GM20000 (cell line): ENCODE measurements around the gene OR2L2.

Experiments
- DNase-seq: peaks from one replicate; pipeline ENCODE4 v3.0.0; 2012; ENCODE audit warnings: low spot score
- CTCF ChIP-seq: IDR thresholded peaks from 2 replicates; pipeline ENCODE4 v1.5.1; 2012; ENCODE audit warnings: mild to moderate bottlenecking, control low read depth; ENCODE audit errors: extremely low read depth, missing control alignments

Gene OR2L2

GRCh38 chr1:248015803-248016202 is 14.1 kb upstream of the OR2L2 start:
- no peak for DNase-seq
- no peak for TF ChIP-seq CTCF

GRCh38 chr1:248045209-248045608 is 15.3 kb downstream of the OR2L2 start:
- no peak for TF ChIP-seq CTCF
- no peak for DNase-seq

- no peak for TF ChIP-seq CTCF
These were observed 16.7 kb downstream of the OR2L2 start, which contains the start of gene OR2L3 for GRCh38 chr1:248046536-248046935. Gene OR2L3 (plus strand): TSS chr1:248046836. CDS start chr1:248060682, 13,846 bp downstream.

GRCh38 chr1:248047008-248047407 is 17.1 kb downstream of the OR2L2 start:
- no peak for DNase-seq
- no peak for TF ChIP-seq CTCF

More at GRCh38 chr1:248046536-248046935, 16.7 kb downstream of the OR2L2 start, which contains the start of gene OR2L3:
- DNase-seq: no peak

GRCh38 chr1:248054671-248055070 is 24.8 kb downstream of the OR2L2 start:
- TF ChIP-seq CTCF: no peak

GRCh38 chr1:248055261-248055660 is 25.4 kb downstream of the OR2L2 start:
- DNase-seq: no peak
- no peak for TF ChIP-seq CTCF

More at GRCh38 chr1:248054671-248055070, 24.8 kb downstream of the OR2L2 start:
- no peak for DNase-seq

- no peak for TF ChIP-seq CTCF
- no peak for DNase-seq
These were observed 35.2 kb downstream of the OR2L2 start for GRCh38 chr1:248065071-248065470.
